GM23248 (cell line): Measurements from ENCODE around the gene CPLANE1.

ENCODE experiments used
- EZH2 ChIP-seq: fragments of 200-600 bp; sonication (generic); IDR thresholded peaks from 2 replicates; pipeline ENCODE4 v1.6.1; 2018; ENCODE audit warnings: antibody characterized with exemption, mild to moderate bottlenecking; ENCODE audit not compliant: insufficient read depth, poor library complexity, severe bottlenecking
- EZH2phosphoT487 ChIP-seq: fragments of 200-600 bp; sonication (generic); IDR thresholded peaks from 2 replicates; pipeline ENCODE4 v1.6.1; 2018; ENCODE audit warnings: antibody characterized with exemption, moderate library complexity, mild to moderate bottlenecking, low read depth; ENCODE audit not compliant: insufficient read depth

- TF ChIP-seq EZH2, result no peak
- TF ChIP-seq EZH2phosphoT487, result no peak
Measured at GRCh38 chr5:37112383-37112991, 136.7 kb downstream of the CPLANE1 start.
